ENCODE data around the gene LACTB.

DNA sequence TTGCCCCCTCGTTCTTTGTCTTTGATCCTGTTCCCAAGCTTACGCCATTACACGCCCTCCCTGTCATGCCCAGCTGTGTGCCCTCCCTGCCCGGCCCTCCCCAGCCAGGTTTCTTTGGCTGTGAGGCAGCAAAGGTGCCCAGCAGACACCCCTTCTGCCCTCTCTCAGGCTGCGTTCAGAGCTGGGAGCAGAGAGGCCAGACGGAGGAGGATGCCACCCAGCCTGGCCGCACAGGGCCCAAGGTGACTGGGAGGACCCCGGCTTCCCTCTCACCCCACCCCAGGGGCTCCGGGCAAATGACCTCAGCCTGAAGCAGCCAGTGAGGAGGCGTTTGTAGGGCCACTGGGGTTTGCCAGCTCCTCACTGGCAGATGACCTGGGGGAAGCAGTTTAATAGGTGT, 30.8 kb upstream of the LACTB start:
- TF ChIP-seq POLR2A (IDR thresholded peaks at IDR 0.05; ENCODE audit: low read length) (no peak), GATA1 (IDR thresholded peaks at IDR 0.05; ENCODE audit: low read depth, low read length) (no peak)

Measured in erythroblast (primary cell).